Fibroblast of the conjunctiva (primary cell): Measurements from ENCODE around the gene TIGD4.
"Not testable (repeated sequence)": the region's sequence is repeated elsewhere in the genome, so short reads cannot be mapped to it uniquely, and the experiment has no call there.

Experiments
- DNase-seq: peaks from one replicate; pipeline ENCODE4 v3.0.0-alpha.2; 2010; ENCODE audit warnings: low read depth

TIGD4 gene

DNA sequence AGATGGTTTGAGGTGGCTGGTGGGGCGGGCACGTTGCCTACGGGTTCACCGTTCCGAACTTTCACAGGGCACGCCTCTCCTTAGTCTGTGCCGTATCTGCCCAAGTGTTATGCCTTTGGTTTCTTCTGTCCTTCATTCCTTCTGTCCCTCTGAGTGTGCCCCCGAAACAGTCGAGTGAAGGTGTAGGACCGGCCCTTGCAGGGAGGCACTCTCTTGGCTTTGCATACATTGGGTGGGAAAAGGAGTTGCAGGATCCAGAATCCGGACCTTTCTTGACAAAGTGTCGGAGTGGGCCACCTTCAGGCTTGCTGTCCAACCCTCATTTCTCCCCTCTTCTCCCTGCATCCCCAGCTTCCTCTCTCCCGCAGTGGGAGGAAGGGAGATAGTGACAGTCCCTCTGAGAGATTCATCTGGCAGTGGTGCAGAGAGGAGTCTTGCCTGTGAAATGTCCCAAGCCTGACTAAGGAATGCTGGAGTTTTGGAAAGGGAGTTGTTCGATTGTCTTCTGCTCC lies 793 bp upstream of the TIGD4 start:
- DNase-seq: no peak

DNA sequence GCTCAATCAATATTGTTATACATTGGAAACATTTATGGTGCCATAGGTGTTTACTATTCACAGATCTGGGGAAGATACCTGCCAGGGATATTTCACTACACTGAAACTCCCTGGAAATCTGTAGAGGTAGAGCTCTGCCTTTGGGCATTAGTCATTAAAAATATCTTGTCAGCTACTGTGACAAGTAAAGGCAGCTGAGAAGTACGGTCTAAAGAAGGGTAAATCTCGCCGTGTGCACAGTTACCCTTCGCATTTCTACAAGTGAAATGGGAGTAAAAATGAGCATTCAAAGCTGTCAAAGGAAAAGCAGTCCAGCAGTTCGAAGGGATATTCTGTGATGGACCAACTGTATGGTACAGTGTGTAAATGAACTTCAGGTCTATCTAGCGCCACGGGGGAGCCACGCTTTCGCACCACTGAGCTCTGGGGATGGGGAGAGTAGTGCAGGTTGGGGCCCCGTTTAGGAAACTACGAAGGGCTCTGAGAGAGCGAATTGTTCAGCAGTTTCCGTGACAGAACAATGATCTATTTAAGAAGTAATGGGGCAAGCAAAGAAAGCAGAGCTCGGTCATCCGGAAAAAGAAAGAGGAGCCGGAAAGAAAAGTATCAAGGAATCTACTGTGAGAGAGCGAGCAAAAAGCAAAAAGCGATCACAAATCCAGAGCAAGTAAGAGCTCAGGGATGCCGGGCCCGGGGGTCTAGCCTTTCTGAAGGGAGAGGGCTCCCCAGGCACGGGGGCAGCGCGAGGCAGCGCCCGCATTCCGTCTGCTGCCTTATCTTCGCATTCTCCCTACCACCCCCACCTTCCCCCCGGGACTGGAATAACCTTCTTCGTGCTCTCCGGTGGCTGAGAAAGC lies 646 bp downstream of the TIGD4 start:
- DNase-seq: no peak

DNA sequence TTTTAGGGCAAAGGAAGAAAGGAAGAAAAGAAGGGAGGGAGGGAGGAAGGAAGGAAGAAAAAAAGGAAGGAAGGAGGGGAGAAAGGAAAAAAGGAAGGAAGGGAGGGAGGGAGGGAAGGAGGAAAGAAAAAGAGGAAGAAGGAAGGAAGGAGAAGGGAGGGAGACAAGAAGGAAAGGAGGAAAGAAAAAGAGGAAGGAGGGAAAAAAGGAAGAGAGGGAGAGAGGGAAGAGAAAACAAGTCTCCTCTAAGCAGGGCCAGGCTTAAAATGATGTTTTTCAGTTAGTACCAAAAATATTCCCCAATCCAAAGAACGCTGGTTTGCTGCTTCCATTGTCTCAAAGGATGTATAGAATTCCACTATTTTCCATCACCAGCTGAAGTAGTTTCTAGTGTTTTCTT lies 2.0 kb downstream of the TIGD4 start:
- no peak for DNase-seq

DNA sequence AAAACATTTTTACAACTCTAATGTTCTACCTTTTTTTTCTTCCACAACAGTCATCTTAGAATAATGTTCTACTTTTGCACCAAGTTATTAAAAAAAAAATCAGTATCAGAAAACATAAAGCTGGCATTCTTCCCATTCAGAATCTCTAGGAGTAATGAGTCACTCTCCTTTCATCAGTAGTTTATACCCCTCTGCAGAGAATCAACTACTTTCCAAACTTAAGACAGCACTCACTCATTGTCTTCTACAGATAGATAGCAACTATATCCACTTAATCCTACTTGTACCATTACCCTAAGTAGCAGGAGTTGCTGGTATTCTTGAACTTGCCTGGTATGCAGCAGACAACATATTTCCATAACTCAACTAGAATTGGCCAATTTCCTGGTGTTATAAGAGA lies 3.2 kb downstream of the TIGD4 start:
- DNase-seq: no peak

DNA sequence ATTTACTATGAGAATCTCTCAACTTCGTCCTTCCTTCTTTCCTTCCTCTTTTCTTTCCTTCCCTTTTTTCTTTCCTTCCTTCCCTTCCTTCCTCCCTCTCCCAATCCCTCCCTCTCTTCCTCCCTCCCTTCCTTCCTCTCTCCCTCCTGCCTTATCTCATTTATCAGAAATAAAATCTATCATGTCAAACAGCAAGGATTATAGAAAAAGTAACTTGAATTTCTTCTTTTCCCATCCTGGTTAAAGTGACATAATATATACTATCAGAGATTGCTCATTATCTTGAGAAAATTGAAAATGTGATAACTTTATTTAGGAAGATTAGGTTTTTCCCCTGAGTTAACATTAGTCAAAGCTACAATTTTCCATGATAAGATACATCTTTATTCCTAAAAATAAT lies 5.6 kb downstream of the TIGD4 start:
- no peak for DNase-seq

DNA sequence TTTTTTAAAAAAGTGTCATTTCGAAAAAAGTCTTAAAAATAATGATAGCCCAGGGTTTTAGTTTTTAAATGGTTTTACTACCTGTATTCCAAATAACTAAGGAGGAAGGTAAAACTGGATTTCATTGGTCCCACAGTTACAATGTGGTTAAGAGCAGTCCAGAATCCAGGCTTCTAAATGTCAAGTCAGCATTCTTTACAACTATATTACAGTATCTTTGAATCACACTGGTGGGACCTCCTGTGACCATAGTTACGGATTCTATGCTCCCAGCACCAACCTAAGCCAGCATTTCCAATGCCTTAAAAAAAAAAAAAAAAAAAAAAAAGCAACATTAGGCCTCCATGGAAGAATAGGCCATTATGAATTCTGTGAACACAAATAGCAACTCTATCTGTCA lies 6.2 kb downstream of the TIGD4 start:
- DNase-seq: no peak

DNA sequence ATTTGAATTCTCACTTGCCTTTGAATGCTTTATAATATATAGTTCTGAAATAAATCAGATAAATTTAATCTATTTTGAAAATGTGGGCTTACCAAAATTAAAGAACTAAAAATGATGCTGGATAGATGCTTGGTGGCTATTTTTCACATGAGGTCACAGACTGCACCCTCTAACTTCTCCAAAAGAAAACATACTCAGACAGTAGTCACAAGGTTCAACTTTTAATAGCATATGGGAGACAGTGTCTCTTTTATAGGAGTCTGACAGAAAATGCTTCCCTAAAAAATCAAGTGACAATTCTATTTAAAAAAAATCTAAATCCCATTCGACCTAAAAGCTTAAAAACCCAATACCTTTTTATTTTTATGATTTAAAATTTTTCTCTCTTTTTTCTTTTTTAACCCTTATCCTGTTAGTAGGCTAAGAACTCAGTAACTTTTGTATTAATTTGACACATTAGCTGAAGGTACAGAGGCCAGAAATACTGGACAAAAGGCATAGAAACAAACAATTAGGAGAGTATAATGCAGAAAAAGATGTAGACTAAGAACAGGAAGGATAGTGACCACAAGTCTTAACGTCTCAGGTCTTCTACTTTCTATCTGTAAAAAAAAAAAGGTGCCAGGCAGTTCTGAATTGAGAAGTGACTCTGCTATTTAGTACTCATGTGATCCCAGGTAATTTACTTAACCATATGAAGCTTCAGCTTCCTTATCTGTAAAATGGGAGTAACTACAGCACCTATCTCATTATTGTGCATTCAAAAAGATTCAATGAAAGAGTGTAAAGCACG lies 7.6 kb downstream of the TIGD4 start:
- DNase-seq: no peak

DNA sequence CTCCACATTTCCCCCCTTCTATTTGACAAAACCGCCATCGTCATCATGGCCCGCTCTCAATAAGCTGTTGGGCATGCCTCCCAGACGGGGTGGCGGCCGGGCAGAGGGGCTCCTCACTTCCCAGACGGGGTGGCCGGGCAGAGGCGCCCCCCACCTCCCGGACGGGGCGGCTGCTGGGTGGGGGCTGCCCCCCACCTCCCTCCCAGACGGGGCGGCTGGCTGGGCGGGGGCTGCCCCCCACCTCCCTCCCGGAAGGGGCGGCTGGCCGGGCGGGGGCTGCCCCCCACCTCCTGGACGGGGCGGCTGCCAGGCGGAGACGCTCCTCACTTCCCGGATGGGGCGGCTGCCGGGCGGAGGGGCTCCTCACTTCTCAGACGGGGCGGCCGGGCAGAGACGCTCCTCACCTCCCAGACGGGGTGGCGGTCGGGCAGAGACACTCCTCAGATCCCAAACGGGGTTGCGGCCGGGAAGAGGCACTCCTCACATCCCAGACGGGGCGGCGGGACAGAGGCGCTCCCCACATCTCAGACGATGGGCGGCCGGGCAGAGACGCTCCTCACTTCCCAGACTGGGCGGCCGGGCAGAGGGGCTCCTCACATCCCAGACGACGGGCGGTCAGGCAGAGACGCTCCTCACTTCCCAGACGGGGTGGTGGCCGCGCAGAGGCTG lies 14.3 kb downstream of the TIGD4 start:
- DNase-seq: not testable (repeated sequence)

DNA sequence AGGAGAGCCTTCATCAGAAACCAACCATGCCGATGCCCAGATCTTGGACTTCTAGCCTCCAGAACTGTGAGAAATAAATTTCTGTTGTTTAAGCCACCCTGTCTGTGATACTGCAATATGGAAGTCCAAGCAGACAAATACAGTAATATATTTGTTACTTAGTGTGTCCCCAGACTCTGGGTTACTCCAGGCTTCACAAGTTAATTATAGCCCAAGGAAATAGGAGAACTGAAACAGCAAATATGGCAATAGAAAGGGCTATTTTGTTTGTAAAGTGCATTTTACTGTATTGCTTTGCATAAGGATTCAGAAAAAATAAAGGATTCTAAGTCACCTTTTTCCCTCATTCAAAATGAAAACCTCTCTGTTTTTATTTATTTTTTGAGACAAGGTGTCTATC lies 15.7 kb downstream of the TIGD4 start:
- DNase-seq: no peak

DNA sequence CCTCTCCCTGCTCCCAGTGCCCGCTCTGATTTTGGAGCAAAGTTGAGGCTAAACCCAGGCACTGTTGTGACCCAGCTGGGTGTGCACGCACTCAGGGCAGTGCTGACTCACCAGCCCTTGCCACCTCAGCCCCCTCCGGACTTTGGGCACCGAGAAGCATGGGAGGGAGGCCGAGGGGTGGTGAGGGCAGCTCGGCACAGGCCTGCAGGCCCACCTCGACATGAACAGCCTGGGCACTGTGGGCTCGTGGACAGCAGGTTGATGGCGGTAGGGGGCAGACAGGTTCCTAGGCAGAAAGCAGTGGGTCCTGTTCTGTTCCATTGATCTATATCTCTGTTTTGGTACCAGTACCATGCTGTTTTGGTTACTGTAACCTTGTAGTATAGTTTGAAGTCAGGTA lies 30.9 kb downstream of the TIGD4 start:
- DNase-seq: no peak

DNA sequence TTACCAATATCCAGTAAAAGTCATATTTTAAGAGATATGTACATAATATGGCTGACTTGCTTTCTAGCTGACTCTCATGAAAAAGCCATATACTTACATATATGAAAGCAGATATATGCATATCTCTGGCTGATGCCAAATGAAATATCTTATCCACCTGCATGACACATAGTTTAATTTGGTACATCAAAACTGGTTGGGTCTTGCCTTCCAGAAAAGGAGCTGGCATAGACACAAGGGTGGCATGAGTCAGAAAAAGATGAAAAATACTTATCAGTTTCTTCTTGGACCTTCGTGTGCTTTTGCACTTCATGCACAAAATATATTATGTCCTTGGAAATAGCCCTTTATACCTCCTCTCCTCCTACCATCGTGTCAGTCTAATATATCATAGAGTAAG lies 32.1 kb downstream of the TIGD4 start:
- no peak for DNase-seq

DNA sequence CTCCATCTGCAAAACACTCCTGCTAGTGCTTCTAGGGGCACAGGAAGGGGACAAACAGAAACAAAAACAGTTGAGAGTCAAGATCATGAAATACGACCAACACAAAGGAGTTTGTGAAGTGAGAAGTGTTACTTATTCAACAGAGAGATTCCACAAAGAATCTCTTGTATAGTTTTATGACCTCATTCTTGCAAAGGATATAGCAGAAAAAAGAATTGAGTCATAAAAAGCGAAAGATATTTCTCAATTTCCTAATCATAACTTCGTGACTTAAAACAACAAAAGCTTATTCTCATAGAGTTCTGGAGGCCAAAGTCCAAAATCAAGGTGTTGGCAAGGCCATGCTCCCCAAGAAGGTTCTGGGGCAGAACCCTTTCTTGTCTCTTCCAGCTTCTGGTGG lies 40.7 kb downstream of the TIGD4 start:
- no peak for DNase-seq

DNA sequence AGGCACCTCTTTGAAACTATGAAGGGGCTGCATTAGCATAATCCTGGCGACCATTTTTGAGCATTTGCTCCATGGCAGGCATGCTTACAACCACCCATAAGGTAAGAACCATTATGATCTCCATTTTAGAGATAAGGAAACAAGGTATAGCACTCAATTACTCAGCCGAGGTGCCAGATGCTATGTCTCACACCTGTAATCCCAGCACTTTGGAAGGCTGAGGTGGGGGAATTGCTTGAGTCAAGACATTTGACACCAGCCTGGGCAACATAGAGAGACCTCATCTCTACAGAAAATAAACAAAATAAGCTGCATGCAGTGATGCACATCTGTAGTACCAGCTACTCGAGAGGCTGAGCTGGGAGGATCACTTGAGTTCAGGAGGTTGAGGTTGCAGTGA lies 43.6 kb downstream of the TIGD4 start:
- no peak for DNase-seq

DNA sequence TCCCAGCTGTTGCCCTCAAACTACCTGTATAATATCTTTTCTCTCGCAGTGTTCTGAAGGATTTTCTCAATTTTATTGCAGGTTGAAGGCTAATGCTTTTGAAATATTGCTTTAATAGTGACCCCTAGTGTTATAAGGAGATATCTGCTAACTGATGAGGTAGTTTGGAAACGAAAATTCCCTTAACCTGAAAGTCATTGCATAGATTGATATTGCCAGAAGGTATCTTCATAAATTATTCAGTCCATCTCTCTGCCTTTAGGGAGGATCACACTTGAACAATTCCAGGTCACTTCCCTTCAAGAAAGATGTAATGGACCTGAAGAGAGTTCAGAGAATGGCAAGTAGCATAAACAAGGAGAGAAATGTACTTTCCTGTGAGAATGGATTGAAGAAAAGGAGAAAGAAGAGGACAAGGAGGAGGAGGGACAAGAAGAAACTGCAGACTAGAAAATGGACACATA lies 44.1 kb downstream of the TIGD4 start:
- peak; percentile 4 for DNase-seq

DNA sequence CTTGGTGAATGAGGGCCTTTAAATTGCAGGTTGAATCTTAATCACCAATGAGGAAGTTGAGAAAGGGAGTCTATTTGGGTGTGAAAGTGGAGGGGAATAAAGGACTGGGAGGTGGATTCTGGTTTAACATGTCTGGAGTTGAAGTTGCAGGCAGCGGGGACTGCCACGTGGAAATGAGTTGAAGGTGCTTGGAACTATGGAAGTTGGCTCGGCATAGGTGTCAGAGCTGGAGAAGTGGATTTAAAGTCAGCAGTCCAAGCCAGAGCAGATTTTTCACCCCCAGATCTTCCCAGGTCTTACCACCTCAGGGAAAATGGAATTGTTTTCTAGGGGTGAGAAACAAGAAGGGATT lies 44.9 kb downstream of the TIGD4 start:
- DNase-seq: no peak

DNA sequence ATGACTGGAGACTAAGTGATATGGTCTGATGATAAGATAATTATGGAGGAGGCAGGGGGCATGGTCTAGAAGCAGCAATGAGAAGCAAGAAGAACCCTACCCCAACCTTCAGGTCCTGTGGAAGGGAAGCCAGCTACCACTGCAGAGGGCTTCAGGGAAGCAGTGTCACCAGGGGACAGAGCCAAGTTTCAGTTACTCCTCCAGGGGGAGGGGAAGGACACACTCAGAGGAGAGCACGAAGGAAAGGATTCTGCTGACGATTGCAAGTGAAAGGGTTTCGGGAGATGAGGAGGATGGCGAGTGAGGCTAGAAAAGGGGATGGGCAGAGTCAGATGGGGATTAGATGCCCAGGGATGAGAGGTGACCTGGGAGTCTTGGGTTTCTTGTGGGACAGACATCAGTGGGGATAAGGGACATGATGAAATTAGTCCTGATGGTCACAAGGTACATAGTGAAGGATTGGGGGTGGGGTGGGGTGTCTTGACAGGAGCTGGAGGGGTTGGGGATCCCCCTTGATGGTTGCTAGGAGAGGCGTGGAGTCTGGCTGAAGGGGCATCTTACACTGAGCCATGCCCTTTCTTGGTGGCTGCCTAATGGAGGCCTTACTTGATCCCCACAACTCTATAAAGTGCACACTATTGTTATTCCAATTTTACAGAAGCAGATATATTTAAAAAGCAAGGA lies 45.4 kb downstream of the TIGD4 start:
- no peak for DNase-seq

DNA sequence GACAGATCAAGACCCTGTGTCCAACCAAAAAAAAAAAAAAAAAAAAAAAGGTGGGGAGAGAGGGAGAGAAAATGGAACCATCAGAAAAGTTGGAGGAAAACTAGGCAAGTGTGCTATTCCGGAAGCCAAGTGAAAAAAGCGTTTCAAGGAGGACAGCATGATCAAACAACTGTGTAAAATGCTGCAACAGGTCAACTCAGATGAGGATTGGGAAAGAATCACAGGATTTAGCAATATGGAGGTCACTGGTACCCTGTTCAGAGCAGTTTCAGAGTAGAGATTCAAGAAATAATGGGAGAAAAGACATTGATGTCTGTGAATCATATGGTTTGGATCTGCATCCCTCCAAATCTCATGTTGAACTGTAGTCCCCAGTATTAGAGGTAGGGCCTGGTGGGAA lies 47.5 kb downstream of the TIGD4 start:
- no peak for DNase-seq

DNA sequence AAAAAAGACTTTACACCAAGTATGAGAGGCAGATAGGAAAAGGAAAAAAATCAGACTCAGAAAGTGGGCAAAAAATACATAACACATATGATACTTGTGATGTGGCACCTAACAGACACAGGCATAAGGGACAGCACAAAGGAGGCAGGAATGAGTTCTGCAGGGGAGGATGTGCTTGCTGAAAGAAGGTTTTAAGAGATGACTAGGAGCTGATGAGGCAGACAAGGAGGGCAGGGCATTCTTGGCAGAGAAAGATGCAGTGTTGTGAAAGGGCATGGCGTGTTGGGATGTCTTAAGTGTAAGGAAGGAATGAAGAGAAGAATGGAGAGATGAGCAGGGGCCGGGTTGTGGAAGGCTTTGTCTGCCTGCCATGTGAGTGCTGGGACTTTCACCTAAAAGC lies 50.1 kb downstream of the TIGD4 start:
- DNase-seq: no peak

DNA sequence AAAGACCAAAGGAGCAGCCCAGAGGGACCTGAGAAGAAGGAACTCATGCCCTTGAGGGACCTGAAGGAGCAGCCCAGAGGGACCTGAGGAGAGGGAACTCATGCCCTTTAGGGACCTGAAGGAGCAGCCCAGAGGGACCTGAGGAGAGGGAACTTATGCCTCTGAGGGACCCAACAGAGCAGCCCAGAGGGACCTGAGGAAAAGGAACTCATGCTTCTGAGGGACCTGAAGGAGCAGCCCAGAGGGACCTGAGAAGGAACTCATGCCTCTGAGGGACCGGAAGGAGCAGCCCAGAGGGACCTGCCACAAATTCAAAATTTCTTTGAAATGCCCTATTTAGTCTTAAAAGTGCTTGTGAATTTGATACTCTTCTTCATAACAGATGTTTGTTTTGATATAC lies 51.2 kb downstream of the TIGD4 start:
- DNase-seq: no peak

DNA sequence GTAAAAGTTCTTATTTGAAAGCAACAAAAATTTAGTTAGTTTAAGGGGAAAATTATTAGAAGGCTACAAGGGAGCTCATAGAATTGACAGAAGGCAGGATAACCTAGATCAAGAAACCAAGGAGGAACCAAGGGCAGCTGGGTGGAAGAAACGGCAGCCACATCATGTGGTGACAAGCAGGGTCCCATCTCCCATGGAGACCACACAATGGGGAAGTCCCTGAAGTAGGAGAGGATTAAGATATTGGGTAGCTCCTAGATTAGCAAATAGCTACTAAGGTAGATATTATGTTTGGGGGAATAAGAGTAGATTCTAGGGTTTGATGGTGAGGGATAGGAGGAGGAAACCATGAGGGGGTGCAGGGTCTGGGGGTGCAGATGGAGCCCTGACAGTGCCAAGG lies 51.7 kb downstream of the TIGD4 start:
- DNase-seq: no peak

DNA sequence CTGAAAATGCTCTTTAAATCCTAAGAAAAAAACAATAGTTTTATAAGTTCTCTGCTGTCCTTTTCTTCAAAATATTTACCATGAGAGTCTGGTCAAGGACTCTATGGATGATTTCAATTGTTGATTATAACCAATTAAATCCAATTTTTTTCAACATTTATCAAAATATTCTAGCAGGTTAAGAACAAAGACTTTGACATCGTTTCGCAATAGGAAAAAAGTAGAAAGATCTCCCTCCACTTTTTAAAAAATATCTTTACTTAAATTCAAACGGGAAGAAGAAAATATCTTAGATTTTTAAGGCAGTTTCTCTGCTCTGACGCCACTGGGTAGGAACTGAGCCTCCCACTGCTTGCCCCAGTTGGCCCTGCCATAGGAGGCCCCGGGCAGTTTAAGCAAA lies 55.0 kb downstream of the TIGD4 start:
- no peak for DNase-seq

DNA sequence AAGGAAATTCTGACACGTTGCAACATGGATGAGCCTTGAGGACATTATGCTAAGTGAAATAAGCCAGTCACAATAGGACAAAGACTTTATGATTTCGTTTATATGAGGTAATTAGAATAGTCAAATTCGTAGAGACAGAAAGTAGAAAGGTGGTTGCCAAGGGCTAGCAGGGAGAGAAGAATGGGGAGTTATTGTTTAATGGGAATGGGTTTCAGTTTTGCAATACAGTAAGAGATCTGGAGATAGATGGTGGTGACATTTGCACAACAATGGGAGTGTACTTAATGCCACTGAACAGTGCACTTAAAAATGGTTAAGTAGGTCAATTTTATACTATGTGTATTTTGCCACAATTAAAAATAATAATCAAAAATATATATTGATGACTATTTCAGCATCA lies 56.3 kb downstream of the TIGD4 start:
- DNase-seq: no peak
